Measurements from ENCODE around the gene RHOBTB3. TPM values are rescaled to one million over a fixed set of nuclear protein-coding genes. Genes with fewer than 3 reads are reported as not detected.

Gene RHOBTB3
- total and polyA plus RNA-seq, 8 donors: 13.7 to 730 (median 89.3) TPM

DNA sequence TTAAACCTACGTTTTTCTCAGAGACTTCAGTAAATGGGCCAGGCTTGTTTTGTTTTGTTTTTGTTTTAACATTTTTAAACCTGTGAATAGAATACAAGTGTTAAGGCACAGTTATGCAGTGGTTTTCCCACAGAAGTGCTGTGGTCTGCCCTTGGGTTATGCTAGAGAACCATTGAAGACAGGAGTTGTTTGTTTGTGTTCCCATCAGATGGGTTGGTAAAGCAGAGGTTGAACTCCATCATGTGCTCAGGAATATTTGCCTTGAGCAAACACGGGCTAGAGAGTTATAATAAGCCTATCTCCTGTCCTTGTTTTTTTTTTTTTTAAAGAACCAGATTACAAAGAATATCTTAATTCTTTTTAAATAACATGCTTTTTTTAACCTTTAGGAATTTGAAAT, 28.5 kb downstream of the RHOBTB3 start:
- peak in 1 of 2 donors; percentile 50 for DNase-seq
- no peaks in the 10 kb centered on the region for H3K27me3 ChIP-seq
- peaks cover 20 to 40% (median 34%) of the 10 kb centered on the region in 4 donors for H3K4me1 ChIP-seq
- no peak overlapping the region for H3K4me3 ChIP-seq
- TF ChIP-seq POLR2AphosphoS5 (IDR thresholded peaks at IDR 0.05) (peak in 1 of 3 donors; percentile 5), EP300 (IDR thresholded peaks at IDR 0.05) (no peak), POLR2A (IDR thresholded peaks at IDR 0.05) (no peak)
- TF ChIP-seq, protein P1, sequence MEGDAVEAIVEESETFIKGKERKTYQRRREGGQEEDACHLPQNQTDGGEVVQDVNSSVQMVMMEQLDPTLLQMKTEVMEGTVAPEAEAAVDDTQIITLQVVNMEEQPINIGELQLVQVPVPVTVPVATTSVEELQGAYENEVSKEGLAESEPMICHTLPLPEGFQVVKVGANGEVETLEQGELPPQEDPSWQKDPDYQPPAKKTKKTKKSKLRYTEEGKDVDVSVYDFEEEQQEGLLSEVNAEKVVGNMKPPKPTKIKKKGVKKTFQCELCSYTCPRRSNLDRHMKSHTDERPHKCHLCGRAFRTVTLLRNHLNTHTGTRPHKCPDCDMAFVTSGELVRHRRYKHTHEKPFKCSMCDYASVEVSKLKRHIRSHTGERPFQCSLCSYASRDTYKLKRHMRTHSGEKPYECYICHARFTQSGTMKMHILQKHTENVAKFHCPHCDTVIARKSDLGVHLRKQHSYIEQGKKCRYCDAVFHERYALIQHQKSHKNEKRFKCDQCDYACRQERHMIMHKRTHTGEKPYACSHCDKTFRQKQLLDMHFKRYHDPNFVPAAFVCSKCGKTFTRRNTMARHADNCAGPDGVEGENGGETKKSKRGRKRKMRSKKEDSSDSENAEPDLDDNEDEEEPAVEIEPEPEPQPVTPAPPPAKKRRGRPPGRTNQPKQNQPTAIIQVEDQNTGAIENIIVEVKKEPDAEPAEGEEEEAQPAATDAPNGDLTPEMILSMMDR (IDR thresholded peaks at IDR 0.05): no peak
- H3K9me3 ChIP-seq: no peaks in the 10 kb centered on the region
- intact Hi-C loops (cut with DNase I; ENCODE audit: low total_unique reads): no loop called here
- 16 to 29% (median 23%) methylated on average over 2 of the region's 2 CpGs for WGBS, 5 donors
- peak overlapping the region in 4 of 5 donors; percentile 42 to 64 (median 54) for H3K27ac ChIP-seq
- peaks cover 0 to 35% (median 20%) of the 10 kb centered on the region in 4 donors for H3K36me3 ChIP-seq

DNA sequence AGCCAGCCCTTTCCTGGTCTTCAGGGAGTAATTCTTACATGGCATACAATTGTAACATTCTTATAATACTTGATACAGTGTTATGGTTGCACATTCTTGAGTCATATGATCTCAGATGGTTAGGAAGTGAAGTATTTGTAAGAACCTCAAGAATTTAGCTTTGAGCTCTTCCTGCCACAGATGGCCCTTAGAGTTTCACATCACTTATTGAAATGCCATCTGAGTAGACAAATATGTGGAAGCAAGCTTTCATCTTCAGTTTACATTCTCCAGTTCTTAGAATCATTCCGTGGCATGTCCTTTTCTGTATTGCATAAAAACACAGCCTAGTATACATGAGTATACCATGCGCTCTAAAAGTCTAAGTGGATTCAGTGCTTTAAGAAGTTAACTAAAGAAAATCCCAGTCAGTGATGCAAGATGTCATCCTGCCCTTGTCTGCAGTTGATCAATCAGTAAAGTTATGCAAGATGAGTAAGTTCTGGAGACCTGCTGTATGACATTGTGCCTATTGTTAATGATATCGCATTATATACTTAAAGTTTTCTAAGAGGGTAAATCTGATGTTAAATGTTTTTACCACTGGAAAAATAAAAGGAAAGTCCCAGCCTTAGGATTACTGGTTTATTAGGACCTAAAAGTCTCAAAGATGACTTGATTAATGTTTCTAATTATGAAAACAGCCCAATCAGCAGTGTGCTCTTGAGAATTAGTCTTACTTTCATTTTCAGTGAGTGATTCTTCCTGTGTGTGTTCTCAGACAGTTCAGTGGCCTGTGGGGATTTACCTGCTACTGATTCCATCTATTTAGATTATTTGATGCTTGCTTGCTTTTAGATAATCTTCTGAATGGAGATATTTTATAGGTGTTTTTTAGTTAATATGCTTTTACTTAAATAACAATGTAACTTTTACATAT, 29.4 kb downstream of the RHOBTB3 start:
- H3K4me1 ChIP-seq: peaks cover 20 to 40% (median 34%) of the 10 kb centered on the region in 4 donors
- no peak overlapping the region for H3K4me3 ChIP-seq
- H3K27ac ChIP-seq: peak overlapping the region in 4 of 5 donors; percentile 42 to 64 (median 54)
- TF ChIP-seq POLR2A (IDR thresholded peaks at IDR 0.05) (no peak), EP300 (IDR thresholded peaks at IDR 0.05) (no peak), POLR2AphosphoS5 (IDR thresholded peaks at IDR 0.05) (peak in 2 of 3 donors; percentile 3 to 47)
- TF ChIP-seq, protein P1 (IDR thresholded peaks at IDR 0.05): no peak
- intact Hi-C loops (cut with DNase I; ENCODE audit: low total_unique reads): no loop called here
- no peaks in the 10 kb centered on the region for H3K27me3 ChIP-seq
- DNase-seq: peak in 1 of 2 donors; percentile 52
- 53 to 77% (median 65%) methylated on average over 3 of the region's 3 CpGs for WGBS, 5 donors
- H3K9me3 ChIP-seq: no peaks in the 10 kb centered on the region
- H3K36me3 ChIP-seq: peaks cover 0 to 40% (median 20%) of the 10 kb centered on the region in 4 donors

DNA sequence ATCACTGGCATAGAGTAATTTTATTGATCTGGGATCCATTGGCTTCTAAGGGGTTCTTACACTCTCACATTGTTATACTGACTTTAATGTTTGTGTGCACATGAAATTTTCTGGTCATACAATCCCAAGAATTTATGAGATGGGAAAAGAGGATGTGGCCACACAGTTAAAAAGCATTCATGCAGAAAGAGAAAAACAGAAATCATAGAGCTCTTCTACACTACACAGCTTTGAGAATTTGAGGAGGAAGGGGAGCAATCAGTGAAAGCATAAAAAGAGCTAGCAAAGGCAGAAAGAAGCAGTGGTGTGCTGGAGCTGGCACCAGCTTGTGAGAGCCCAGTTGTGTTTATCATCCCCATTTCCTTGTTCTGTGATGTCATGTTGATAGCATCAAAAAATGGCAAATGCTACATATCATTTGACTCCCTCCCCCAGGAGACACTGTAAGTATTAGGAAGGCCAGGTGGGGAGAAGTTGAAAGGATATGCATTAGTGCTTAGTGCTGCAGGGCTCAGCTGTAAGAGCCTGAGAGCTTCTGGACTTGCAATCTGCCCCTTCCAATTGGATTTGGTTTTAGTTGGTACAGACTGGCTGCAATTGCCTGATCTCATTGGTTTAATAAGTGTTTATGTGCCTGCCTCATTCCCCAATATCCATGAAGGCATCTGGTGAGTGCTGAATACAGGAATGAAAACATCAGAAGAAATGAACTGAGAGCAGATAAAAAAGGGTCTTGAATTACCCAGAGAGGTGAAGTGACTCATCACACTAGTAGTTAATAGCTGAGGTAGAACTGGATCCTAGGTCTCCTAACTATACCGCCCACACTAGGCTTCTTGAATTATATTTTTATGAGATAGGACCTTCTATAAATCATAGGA, 30.9 kb downstream of the RHOBTB3 start:
- no peak for DNase-seq
- H3K27me3 ChIP-seq: no peaks in the 10 kb centered on the region
- peak overlapping the region in 1 of 5 donors; percentile 1 for H3K27ac ChIP-seq
- H3K4me1 ChIP-seq: peaks cover 20 to 40% (median 34%) of the 10 kb centered on the region in 4 donors
- H3K9me3 ChIP-seq: no peaks in the 10 kb centered on the region
- 69 to 100% (median 91%) methylated on average over 1 of the region's 1 CpG for WGBS, 5 donors
- H3K36me3 ChIP-seq: peaks cover 0 to 40% (median 15%) of the 10 kb centered on the region in 4 donors
- H3K4me3 ChIP-seq: no peak overlapping the region
- TF ChIP-seq, protein P1 (IDR thresholded peaks at IDR 0.05): no peak
- TF ChIP-seq POLR2A (IDR thresholded peaks at IDR 0.05) (no peak), POLR2AphosphoS5 (IDR thresholded peaks at IDR 0.05) (no peak), EP300 (IDR thresholded peaks at IDR 0.05) (no peak)
- intact Hi-C loops (cut with DNase I; ENCODE audit: low total_unique reads): no loop called here

DNA sequence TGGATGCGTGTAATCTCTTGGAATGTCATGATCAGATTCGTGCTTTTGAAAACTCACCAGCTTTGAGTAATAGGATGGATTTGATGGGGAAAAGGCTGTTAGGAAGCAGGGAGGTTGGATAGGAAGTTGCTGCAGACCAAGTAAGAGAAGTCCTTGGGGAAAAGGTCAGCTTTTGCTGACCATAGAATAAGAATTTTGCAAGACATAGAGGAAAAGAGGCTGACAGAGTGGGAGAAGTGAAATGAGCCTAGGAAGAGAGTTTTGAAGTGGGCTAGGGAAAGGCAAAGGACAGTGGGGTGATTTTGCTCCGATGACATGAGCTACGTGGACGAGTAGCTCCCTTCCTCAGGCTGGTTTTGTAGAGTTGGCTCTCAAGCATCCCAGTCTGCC, 31.5 kb downstream of the RHOBTB3 start:
- Histone ChIP-seq H3K36me3 (peaks cover 0 to 40% (median 17%) of the 10 kb centered on the region in 4 donors), H3K4me3 (no peak overlapping the region), H3K9me3 (no peaks in the 10 kb centered on the region), H3K27me3 (no peaks in the 10 kb centered on the region), H3K27ac (peak overlapping the region in 1 of 5 donors; percentile 13), H3K4me1 (peaks cover 20 to 40% (median 34%) of the 10 kb centered on the region in 4 donors)
- TF ChIP-seq POLR2A (IDR thresholded peaks at IDR 0.05) (no peak), EP300 (IDR thresholded peaks at IDR 0.05) (no peak), POLR2AphosphoS5 (IDR thresholded peaks at IDR 0.05) (no peak)
- TF ChIP-seq, protein P1 (IDR thresholded peaks at IDR 0.05): no peak
- WGBS, 5 donors: 88 to 96% (median 91%) methylated on average over 5 of the region's 5 CpGs
- no peak for DNase-seq
- intact Hi-C loops (cut with DNase I; ENCODE audit: low total_unique reads): no loop called here

Data from stomach (tissue), 9 donors.